ENCODE data around the gene SETBP1.

SETBP1 gene

DNA sequence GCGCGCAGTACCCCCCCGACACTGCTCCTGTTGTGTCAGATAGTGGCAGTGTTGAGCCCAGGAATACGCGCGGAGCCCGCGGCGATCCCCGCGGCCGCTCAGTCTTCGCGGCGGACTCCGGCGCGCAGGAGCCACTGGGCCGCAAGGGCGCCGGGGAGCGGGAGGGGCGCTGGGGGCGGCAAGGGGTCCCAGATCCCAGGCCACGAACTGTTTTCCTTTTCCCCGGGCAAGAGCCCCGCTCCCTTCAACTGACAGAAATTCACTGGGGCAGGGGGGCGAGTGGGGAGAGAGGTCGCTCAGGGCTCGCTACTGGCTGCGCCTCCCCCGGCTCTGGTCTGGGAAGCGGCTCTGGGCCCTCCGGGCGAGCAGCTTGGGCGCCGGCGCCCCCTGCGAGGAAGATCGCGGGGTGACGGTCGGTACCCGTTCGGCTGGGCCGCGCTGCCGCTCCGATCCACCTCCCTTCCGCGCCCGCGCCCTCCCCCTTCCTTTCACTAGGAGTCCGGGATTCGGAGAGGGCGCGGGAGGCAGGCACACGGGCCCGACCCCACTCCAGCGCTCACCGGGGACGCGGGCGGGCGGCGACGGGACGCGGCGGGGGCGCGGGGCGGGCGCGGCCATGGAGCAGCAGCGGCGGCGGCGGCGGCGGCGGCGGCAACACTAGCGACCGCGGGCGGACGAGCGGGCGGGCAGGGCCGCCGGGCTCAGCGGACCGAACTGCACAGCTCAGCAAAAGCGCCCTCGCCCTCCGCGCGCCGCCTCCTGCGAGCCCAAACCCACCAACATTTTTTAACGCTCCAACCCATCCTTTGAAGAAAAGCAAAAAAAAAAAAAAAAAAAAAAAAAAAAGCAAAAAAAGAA, 1.4 kb upstream of the SETBP1 start:
- peak; percentile 40 to 57 for DNase-seq (ENCODE audit: low read depth in 1 of 2, low spot score in 1 of 2)

GRCh38 chr18:44679914-44680272, 795 bp upstream of the SETBP1 start:
- peak in 1 of 2 donors; percentile 7 for DNase-seq (ENCODE audit: low read depth in 1 of 2, low spot score in 1 of 2)

DNA sequence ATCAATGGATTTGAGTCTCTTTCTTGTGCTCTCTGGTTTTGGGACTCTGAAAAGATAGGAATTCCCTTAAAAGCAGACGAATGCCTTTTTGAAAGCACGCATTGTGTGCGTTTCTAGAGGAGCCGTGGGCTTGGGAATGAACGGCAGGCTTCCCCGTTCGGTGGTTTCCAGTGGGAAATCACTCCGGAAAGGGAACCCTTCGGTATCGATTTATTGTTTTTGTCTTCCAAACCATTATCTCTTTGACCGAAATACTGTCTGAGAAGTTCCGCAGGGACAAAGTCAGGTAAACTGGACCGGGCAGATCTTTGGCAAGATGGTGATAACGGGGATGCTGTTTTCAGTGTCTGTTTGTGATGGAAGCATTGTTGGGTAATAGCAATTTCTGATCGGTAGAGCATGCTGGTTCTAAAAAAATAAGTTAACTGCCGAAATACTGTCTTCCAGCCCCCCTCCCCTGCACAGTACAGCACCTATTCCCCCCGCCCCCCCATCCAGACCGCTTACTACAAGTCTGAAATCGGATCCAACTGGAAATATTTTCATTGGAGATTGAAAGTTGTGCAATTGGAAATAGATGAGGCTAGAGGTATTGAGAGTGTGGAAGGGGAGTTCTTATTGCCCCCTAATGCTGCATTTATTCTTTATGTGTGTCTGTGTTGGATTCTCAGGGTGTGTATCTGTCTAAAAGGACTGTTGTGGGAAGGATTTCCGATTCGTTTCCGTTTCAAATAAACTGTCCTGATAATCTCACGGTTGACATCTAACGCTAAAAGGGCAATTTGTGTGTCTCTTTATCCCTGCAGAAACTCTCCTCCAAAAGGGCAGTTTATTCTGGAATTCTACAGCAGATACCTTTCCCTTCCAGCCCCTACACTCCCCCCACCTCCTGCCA, 635 bp downstream of the SETBP1 start:
- DNase-seq (ENCODE audit: low read depth in 1 of 2, low spot score in 1 of 2): no peak

GRCh38 chr18:44682201-44682870, 1.6 kb downstream of the SETBP1 start:
- no peak for DNase-seq (ENCODE audit: low read depth in 1 of 2, low spot score in 1 of 2)

- DNase-seq (ENCODE audit: low read depth in 1 of 2, low spot score in 1 of 2): no peak
Observed at GRCh38 chr18:44682871-44683221, 2.2 kb downstream of the SETBP1 start.

DNA sequence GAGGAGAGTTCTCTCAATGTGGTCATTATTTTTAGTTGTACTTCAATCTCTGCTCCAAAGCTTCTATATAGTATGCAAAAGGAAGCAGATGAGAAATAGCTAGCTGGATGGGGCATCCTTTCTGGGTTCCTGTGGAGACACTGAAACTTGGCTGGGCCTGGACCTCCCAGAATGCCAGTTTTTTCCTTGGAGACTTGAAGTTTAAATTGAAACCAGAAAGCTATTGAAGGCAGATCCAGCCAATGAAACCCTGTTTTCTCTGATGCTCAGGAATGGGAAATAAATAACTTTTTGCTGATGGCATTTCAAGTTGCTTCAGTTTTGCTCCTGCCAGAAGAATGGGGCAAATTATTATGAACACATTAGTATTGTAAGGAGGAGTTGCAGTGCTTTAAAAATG, 2.9 kb downstream of the SETBP1 start:
- DNase-seq (ENCODE audit: low read depth in 1 of 2, low spot score in 1 of 2): no peak

DNA sequence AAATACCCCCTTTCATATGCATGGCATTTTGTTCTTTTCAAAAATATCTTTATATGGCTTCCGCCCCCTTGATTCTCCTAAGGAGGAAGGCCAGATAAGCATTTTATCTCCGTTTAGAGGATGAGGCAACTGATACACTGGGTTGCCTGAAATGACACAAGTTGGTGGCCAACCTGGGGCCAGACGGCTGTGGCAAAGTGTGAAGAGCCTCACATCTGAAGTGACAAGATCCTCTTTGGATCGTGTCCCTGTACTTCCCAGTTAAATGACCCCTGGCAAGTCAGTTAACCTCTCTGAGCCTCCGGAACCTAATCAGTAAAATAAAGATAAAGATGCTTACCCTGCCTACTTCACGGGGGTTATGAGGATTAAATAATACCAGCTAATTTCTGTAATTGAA, 4.6 kb downstream of the SETBP1 start:
- DNase-seq (ENCODE audit: low read depth in 1 of 2, low spot score in 1 of 2): no peak

DNA sequence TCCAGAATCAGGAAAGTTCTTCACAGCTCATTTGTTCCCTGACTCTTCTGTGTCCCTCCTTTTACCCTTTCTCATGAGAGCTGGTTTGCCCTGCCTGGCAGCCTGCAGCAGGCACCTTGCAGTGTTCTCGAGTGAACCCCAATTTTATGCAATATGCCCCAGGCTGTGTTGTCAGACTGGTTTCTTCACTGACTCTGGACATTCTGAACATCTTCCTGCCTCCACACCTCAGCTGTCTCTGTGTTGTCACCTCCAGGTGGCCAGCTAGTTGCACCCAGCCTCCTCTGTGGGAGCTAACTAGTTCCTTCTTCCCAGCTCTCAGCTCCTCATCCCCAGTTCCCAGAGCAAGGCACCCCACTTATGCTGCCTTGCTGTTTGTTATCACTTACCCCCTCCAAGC, 5.5 kb downstream of the SETBP1 start:
- no peak for DNase-seq (ENCODE audit: low read depth in 1 of 2, low spot score in 1 of 2)

GRCh38 chr18:44687421-44687820, 6.7 kb downstream of the SETBP1 start:
- no peak for DNase-seq (ENCODE audit: low read depth in 1 of 2, low spot score in 1 of 2)

DNA sequence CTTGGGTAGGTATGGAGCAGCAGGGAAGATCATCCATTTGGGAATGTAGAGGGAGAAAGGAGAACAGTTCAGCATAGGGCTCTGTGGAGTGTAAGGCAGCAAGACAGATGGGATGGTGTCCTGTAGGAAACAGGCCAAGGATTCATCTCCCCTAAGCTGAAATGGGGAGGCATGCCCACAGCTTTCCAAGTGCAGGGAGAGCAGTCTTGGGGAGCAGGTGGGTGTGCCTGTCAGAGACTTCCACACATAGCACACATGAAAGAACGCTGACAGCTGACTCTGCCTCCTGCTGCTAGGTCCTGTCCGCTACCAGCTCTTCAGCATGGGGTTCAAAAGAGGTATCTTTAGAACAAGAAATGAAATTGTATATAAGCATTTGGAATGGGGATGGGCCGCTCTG, 9.0 kb downstream of the SETBP1 start:
- DNase-seq (ENCODE audit: low read depth in 1 of 2, low spot score in 1 of 2): no peak

- DNase-seq (ENCODE audit: low read depth in 1 of 2, low spot score in 1 of 2): no peak
Observed at GRCh38 chr18:44691148-44691925, 10.6 kb downstream of the SETBP1 start.

DNA sequence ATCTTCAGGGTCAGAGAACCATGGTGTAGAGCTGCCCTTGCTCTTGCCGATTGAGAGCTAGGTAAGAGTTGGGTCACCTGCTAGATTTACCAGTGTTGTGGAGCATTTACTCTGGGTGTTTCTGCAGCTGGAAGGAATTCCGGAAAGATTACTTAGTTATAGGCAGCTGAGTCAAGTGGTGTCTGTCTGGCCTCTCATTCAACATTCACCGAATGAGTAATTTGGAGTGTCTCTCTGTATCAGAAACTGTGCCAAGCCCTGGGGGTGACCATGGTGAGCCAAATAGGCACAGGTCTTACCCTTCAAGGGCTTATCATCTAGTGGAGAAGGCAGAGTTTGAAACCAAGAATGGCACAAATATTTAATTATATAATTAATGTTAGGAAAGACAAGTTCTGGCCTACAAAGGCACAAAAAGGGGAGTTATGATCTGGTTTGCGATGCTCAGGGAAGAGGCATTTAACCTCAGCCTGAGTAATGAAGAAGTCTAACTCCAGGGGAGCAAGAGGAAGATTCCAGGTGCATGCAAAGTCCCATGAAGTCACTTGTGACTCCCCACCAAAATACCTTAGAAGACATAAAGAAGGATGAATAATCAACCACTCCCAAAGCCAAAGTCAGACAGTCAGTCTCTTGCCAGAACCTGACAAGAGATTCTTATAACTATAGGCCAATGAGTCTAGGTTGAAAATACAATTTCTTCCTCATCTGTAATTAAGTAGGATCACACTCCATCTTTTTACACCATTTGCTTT, 12.5 kb downstream of the SETBP1 start:
- DNase-seq (ENCODE audit: low read depth in 1 of 2, low spot score in 1 of 2): no peak

DNA sequence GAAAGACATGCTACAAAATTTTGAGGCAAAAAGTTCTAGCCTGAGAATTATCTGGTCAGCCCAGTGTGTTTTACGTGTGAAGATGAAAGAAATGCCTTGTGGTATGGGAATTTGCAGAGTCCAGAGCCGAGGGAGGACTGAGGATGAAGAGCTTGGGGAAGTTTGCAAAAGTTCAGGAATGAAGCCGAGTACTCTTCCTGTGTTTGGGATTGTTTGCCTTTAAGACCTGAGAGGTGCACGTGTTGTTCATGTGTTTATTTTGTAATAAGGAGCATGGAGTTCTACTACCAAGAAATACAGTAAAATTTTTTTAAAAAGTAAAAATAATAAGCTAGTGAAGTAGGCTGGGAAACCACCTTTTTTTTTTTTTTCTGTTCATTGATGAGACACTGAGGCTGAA, 14.8 kb downstream of the SETBP1 start:
- no peak for DNase-seq (ENCODE audit: low read depth in 1 of 2, low spot score in 1 of 2)

DNA sequence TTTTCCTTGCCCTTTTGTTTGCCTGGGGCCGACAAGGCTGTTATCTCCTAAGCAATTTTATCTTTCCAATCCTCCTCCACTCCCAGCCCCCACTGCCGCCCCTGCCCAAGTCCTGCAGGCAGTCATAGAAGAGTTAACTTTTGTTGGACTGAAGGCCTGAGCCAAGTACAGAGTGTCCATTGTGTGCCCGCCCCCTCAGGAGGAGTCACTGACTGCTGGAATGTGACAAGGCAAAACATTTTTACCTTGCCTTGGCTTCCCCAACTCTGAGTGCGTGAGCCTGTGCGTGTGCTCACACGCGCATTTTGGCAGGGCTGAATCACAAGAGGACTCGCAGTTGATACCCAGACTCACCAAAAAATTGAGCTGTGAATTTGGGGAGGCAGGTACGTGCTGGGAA, 16.2 kb downstream of the SETBP1 start:
- no peak for DNase-seq (ENCODE audit: low read depth in 1 of 2, low spot score in 1 of 2)

GRCh38 chr18:44697315-44697714, 16.6 kb downstream of the SETBP1 start:
- DNase-seq (ENCODE audit: low read depth in 1 of 2, low spot score in 1 of 2): no peak

DNA sequence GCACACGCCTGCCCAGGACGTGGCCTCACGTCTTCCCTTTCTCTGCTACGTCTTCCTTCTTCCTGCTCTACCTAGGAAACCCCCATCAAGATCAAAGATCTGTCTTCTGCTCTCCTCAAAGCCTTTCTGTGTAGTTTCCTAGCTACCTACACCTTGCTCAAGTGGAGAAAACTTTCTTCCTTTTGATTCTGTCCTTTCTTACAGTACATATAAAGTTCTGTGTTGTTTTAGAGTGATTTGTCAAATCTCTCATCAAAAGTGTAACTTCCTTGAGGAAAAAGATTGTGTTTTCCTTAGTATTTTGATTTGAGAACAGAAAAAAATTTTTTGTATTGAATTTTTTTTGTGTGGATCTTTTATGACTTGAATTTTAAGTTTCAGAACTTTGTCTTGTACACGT, 17.8 kb downstream of the SETBP1 start:
- DNase-seq (ENCODE audit: low read depth in 1 of 2, low spot score in 1 of 2): no peak

DNA sequence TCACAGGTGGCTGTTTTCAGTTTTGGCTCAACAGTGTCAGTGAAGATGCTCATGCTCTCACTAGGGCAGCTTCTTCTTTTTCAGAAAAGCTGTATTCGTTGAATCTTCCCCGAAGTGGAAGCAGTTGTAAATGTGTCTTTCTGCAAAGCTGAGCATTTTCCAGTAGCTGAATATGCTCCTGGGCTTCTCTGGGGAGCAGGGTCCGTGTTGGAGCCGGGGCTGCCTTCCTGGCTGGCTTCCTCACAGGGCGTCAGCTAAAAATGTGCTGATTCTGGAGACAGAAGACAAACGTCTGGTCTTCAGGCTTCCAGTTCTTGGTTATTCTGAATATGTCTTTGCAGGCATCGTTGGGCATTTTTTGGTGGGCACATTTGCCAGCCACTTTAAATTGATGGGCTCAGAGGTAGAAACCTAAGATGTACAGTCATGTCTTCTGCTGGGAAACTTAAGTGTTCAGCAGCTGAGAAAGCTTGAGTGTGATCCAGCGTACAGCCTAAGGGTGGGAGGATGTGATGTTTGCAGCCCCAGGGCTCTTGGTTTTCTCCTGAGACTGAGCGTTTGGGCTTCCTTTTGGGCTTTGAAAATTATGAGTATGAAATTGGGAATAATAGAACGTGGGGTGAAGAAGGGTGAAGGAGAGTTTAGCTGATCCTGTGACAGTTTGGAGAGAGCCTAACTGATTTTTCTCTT, 19.0 kb downstream of the SETBP1 start:
- DNase-seq (ENCODE audit: low read depth in 1 of 2, low spot score in 1 of 2): no peak

DNA sequence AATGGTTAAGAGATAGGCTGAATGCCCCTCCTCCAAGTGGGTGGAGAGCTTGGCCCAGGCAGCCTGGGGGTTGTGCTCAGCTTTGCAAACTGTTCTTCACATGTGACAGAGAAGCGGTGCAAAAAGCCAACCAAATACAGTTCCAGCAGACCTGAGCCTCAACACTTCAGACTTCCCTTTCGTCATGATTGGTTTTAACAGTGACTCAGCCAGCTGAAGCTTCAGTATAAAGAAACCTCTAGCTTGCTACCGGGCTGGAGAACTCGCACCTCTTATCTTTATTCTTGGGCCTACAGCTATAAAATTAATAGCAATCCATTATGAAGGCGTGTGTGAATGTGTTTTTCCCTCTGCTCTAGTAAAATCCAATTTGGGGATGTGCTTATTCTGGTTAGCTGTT, 20.0 kb downstream of the SETBP1 start:
- DNase-seq (ENCODE audit: low read depth in 1 of 2, low spot score in 1 of 2): no peak

DNA sequence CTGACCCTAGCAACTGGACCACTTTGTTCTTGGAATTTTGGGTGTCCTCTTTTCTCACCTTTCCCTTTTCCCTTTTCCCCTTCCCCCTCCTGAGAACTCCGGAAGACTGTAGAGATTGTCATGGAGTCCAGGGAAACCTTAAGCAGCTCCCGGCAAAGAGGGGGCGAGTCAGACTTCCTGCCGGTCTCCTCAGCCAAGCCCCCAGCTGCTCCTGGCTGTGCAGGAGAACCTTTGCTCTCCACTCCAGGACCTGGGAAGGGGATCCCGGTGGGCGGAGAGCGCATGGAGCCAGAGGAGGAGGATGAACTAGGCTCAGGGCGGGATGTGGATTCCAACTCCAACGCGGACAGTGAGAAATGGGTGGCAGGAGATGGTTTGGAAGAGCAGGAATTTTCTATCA, 20.5 kb downstream of the SETBP1 start:
- no peak for DNase-seq (ENCODE audit: low read depth in 1 of 2, low spot score in 1 of 2)

DNA sequence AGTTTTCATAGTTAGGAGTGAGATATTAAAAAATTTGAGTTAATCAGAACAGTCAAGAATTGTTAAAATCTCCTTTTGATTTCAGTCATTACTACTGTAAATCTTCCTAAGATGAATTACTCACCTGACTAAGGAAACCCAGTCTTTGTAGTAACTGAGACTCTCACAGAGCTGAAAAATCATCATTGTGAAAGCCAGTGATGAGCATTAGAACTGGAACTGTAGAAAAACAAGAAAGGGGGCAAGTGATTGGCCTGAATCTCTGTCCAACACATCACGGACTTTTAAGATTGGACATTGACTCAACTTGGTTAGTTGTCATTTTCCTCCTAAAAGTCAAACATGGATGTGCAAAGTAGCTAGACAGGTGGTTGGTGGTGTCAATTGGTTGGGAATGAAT, 21.9 kb downstream of the SETBP1 start:
- no peak for DNase-seq (ENCODE audit: low read depth in 1 of 2, low spot score in 1 of 2)

Measured in activated CD4-positive, alpha-beta T cell treated with anti-CD3 and anti-CD28 coated beads, Interleukin-2, amount 50 U/mL, for 24 hours (primary cell).